Astrocyte of the cerebellum (primary cell): ENCODE data around the gene AEBP2.

Experiments used
- DNase-seq: peaks from one replicate; pipeline ENCODE4 v3.0.0-alpha.2; 2011; ENCODE audit warnings: low read depth
- H3K4me3 ChIP-seq: 2 replicates; pipeline ENCODE4 v1.5.1; 2011; ENCODE audit warnings: mild to moderate bottlenecking, low read depth, low read length, moderate library complexity
- in situ Hi-C: cut with HindIII; loops from 2 replicates; pipeline ENCODE4 v1.10.0; 2017; ENCODE audit warnings: low sequenced_read_pairs
- TF ChIP-seq, protein P1 (sequence below): IDR thresholded peaks from 2 replicates; pipeline ENCODE4 v1.5.1; 2012; ENCODE audit warnings: low read length, low read depth, moderate library complexity, mild to moderate bottlenecking; ENCODE audit errors: missing control alignments

Gene AEBP2

DNA sequence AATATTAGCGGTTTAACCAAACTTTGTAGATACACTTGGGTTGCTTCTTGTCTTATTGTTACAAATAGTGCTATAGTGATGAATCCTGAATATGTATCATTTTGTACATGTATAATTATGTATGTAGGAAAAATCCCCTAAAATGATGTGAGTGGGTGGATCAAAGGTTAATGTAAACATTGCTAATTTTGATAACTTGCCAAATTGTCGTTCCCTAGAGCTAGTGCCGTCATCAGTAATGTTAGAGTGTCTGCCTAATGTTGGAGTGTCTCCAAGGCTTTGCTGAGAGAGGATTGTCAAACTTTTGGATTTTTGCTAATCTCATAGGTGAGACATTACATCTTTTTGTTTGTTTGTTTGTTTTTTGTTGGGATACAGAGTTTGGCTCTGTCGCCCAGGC is 44.4 kb downstream of the AEBP2 start:
- no peak for DNase-seq
- TF ChIP-seq, protein P1, sequence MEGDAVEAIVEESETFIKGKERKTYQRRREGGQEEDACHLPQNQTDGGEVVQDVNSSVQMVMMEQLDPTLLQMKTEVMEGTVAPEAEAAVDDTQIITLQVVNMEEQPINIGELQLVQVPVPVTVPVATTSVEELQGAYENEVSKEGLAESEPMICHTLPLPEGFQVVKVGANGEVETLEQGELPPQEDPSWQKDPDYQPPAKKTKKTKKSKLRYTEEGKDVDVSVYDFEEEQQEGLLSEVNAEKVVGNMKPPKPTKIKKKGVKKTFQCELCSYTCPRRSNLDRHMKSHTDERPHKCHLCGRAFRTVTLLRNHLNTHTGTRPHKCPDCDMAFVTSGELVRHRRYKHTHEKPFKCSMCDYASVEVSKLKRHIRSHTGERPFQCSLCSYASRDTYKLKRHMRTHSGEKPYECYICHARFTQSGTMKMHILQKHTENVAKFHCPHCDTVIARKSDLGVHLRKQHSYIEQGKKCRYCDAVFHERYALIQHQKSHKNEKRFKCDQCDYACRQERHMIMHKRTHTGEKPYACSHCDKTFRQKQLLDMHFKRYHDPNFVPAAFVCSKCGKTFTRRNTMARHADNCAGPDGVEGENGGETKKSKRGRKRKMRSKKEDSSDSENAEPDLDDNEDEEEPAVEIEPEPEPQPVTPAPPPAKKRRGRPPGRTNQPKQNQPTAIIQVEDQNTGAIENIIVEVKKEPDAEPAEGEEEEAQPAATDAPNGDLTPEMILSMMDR = no peak
- in situ Hi-C loops = no loop called here
- no peak overlapping the region for H3K4me3 ChIP-seq

DNA sequence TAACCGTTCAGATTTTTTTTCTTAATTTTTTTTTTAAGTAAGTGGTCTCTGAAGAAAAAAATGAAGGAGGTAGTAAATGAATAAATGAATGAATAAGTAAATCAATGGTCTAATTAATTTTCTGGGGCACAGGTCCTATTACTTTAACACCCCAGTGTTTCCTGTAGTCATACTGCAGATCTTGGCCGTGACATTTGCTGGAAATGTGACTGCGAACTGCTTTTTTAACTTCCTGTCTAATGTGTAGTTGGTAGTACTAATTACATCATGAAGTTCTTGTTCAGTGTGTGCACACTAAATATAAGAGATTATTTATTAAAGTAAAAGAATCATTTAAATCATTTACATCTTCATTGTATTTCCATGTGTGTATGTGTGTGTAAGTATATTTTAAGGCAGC is 45.4 kb downstream of the AEBP2 start:
- TF ChIP-seq, protein P1 = no peak
- no peak overlapping the region for H3K4me3 ChIP-seq
- in situ Hi-C loops = no loop called here
- no peak for DNase-seq

DNA sequence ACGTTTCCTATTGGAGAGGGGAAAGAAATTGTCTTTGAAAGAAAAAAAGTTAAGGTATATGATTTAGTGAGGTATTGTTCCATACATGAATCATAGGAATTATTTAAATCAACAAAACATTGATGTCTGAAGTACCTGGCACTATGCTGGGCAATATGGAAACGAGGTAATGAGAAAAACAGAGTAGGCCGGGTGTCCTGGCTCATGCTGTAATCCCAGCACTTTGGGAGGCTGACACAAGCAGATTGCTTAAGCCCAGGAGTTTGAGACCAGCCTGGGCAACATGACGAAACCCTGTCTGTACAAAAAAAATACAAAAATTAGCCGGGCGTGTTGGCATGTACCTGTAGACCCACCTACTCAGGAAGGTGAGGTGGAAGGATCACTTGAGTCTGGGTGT is 45.9 kb downstream of the AEBP2 start:
- no peak overlapping the region for H3K4me3 ChIP-seq
- TF ChIP-seq, protein P1 = no peak
- in situ Hi-C loops = no loop called here
- DNase-seq = no peak

GRCh38 chr12:19489168-19489567 is 49.9 kb downstream of the AEBP2 start:
- TF ChIP-seq, protein P1 = no peak
- no peak overlapping the region for H3K4me3 ChIP-seq
- DNase-seq = no peak
- in situ Hi-C loops = no loop called here

GRCh38 chr12:19490908-19491307 is 51.6 kb downstream of the AEBP2 start:
- TF ChIP-seq, protein P1 = no peak
- H3K4me3 ChIP-seq = no peak overlapping the region
- no peak for DNase-seq
- in situ Hi-C loops = no loop called here

DNA sequence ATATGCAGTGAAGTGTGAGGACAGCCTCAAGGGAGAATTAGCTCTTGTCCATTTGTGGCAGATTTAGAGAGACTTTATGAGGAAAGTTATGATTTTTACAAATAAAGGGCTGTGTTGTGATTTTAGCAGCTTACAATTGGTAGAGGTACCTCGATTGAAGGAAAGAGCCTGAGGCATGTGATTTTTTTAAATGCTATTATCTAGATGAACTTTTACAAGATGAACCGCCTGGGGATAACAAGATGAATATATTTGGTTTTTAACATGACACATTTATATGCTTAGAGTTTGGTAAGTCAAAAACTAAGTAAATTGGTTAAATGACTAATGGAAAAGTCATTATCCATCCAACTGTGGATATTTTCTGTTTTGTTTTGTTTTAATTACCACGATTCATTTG is 52.6 kb downstream of the AEBP2 start:
- no peak overlapping the region for H3K4me3 ChIP-seq
- TF ChIP-seq, protein P1 = no peak
- DNase-seq = no peak
- in situ Hi-C loops = no loop called here
